Measurements from ENCODE around the gene HOMER3.

HOMER3 gene

DNA sequence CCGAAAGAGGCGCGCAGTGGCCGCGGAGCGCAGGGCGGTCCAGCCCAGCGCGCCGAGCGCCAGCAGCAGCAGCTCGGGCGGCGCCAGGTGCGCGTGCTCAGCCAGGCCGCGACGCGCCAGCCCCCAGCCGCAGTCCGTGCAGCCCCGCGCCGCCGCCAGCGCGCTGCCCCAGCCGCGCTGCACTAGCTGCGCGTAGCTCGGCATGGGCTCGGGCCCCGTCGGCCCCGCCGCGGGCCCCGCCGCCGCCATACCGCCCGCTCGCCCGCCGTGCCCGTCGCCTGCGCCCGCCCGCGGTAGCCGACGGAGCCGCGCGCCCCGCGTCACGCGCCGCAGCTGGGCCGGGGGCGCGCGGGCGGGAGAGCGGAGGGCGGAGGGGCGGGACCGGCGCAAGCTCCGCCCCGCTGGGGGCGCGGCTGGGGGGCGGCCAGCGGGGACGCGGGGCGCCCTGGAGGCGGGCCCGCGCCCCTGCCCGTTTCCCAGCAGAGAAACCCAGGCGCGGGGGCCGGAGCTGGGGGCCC is 45.1 kb downstream of the HOMER3 start, which contains the start of gene CERS1 (continued):
- TF ChIP-seq ARNTL (CRISPR knock-in tag; IDR thresholded peaks at IDR 0.05; ENCODE audit: borderline replicate concordance, low read depth): no peak

DNA sequence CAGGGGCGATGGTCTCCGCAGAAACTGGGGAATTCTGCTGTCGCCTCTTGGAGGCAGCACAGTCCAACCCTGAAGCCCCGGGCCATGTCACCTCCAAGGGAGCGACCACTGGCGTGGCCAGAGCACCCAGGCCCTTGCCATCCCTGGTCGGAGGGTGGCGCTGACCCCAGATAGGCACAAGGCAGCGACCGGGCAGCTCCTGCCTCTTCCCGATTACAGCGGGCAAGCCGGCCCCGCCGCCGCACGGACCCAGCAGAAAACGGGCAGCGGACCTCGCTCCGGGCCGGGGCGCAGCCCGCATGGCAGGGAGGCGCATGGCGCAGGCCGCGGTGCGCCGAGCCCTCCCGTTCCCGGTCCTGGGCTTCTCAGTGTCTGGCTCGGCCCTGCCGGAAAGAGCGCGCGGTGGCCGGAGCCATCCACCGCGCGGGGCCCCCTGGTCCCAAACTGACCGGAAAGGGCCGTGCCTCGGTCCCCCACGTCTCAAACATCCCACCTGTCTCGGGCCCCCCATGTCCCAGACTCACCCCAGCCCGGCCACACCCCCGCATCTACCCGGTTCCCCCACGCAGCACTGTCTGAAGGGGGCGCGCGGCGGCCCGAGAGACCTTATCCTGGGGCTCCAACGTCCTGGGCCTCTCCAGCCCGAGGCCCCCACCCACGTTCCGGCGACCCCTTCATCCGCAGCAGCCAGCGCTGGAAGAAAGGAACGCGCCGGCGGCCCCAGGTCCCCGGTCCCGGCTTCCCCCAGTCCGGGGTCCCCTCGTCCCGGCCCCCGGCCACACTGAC is 45.8 kb downstream of the HOMER3 start:
- ATAC-seq: peak; percentile 73
- peak; percentile 88 for TF ChIP-seq ZNF70 (CRISPR knock-in tag; IDR thresholded peaks at IDR 0.05)
- TF ChIP-seq ARNTL (CRISPR knock-in tag; IDR thresholded peaks at IDR 0.05; ENCODE audit: borderline replicate concordance, low read depth): no peak

DNA sequence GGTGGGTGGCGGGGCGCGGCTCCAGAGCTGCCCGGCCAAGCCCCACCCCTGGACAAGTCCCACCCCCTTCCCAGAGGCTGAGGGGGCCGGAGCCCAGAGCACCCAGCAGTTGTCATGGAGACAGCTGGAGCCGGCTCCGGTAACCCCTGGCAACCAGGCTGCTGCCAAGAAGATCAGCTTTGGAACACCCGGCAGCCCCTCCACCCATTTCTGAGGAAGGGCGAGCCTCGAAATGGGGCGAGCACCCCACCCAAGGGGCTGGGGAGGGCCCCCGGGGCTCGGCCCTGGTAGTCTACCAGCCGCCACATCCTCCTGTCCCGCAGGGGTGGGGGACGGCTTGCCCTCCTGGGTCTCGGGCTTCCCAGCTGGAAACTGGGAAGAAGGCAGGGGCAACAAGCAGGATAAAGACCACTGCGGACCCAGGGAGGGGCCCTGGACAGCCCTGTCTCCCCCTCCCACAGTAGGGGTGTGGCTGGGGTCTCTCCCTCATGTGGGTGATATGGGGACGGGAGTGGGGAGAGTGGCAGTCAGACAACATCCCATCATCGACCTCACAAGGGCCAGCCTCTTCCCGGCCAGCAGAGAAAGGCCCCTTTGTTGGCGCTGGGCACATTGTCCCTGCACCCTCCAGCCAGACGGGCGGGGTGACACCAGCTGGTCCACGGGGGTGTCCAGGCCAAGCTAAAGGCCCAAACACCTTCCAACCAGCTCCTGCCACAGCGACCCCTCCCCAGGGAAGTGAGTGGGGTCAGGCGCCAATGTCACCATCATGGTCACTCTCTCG is 46.6 kb downstream of the HOMER3 start:
- ATAC-seq: peak; percentile 12; the same call in 2 of the 3 replicates
- no peak for TF ChIP-seq ARNTL (CRISPR knock-in tag; IDR thresholded peaks at IDR 0.05; ENCODE audit: borderline replicate concordance, low read depth)
- TF ChIP-seq ZNF8 (CRISPR knock-in tag; IDR thresholded peaks at IDR 0.05): no peak
- TF ChIP-seq, protein P1, sequence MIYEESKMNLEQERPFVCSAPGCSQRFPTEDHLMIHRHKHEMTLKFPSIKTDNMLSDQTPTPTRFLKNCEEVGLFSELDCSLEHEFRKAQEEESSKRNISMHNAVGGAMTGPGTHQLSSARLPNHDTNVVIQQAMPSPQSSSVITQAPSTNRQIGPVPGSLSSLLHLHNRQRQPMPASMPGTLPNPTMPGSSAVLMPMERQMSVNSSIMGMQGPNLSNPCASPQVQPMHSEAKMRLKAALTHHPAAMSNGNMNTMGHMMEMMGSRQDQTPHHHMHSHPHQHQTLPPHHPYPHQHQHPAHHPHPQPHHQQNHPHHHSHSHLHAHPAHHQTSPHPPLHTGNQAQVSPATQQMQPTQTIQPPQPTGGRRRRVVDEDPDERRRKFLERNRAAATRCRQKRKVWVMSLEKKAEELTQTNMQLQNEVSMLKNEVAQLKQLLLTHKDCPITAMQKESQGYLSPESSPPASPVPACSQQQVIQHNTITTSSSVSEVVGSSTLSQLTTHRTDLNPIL (CRISPR knock-in tag; IDR thresholded peaks at IDR 0.05; ENCODE audit: low read depth): no peak
- TF ChIP-seq, protein P2, sequence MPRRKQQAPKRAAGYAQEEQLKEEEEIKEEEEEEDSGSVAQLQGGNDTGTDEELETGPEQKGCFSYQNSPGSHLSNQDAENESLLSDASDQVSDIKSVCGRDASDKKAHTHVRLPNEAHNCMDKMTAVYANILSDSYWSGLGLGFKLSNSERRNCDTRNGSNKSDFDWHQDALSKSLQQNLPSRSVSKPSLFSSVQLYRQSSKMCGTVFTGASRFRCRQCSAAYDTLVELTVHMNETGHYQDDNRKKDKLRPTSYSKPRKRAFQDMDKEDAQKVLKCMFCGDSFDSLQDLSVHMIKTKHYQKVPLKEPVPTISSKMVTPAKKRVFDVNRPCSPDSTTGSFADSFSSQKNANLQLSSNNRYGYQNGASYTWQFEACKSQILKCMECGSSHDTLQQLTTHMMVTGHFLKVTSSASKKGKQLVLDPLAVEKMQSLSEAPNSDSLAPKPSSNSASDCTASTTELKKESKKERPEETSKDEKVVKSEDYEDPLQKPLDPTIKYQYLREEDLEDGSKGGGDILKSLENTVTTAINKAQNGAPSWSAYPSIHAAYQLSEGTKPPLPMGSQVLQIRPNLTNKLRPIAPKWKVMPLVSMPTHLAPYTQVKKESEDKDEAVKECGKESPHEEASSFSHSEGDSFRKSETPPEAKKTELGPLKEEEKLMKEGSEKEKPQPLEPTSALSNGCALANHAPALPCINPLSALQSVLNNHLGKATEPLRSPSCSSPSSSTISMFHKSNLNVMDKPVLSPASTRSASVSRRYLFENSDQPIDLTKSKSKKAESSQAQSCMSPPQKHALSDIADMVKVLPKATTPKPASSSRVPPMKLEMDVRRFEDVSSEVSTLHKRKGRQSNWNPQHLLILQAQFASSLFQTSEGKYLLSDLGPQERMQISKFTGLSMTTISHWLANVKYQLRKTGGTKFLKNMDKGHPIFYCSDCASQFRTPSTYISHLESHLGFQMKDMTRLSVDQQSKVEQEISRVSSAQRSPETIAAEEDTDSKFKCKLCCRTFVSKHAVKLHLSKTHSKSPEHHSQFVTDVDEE (CRISPR knock-in tag; IDR thresholded peaks at IDR 0.05): no peak
- TF ChIP-seq, protein P3, sequence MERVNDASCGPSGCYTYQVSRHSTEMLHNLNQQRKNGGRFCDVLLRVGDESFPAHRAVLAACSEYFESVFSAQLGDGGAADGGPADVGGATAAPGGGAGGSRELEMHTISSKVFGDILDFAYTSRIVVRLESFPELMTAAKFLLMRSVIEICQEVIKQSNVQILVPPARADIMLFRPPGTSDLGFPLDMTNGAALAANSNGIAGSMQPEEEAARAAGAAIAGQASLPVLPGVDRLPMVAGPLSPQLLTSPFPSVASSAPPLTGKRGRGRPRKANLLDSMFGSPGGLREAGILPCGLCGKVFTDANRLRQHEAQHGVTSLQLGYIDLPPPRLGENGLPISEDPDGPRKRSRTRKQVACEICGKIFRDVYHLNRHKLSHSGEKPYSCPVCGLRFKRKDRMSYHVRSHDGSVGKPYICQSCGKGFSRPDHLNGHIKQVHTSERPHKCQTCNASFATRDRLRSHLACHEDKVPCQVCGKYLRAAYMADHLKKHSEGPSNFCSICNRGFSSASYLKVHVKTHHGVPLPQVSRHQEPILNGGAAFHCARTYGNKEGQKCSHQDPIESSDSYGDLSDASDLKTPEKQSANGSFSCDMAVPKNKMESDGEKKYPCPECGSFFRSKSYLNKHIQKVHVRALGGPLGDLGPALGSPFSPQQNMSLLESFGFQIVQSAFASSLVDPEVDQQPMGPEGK (CRISPR knock-in tag; IDR thresholded peaks at IDR 0.05; ENCODE audit: borderline replicate concordance): no peak
- TF ChIP-seq, protein P4, sequence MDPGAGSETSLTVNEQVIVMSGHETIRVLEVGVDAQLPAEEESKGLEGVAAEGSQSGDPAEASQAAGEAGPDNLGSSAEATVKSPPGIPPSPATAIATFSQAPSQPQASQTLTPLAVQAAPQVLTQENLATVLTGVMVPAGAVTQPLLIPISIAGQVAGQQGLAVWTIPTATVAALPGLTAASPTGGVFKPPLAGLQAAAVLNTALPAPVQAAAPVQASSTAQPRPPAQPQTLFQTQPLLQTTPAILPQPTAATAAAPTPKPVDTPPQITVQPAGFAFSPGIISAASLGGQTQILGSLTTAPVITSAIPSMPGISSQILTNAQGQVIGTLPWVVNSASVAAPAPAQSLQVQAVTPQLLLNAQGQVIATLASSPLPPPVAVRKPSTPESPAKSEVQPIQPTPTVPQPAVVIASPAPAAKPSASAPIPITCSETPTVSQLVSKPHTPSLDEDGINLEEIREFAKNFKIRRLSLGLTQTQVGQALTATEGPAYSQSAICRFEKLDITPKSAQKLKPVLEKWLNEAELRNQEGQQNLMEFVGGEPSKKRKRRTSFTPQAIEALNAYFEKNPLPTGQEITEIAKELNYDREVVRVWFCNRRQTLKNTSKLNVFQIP (CRISPR knock-in tag; IDR thresholded peaks at IDR 0.05; ENCODE audit: borderline replicate concordance, low read depth): no peak
- no peak for TF ChIP-seq RARB (CRISPR knock-in tag; IDR thresholded peaks at IDR 0.05)

DNA sequence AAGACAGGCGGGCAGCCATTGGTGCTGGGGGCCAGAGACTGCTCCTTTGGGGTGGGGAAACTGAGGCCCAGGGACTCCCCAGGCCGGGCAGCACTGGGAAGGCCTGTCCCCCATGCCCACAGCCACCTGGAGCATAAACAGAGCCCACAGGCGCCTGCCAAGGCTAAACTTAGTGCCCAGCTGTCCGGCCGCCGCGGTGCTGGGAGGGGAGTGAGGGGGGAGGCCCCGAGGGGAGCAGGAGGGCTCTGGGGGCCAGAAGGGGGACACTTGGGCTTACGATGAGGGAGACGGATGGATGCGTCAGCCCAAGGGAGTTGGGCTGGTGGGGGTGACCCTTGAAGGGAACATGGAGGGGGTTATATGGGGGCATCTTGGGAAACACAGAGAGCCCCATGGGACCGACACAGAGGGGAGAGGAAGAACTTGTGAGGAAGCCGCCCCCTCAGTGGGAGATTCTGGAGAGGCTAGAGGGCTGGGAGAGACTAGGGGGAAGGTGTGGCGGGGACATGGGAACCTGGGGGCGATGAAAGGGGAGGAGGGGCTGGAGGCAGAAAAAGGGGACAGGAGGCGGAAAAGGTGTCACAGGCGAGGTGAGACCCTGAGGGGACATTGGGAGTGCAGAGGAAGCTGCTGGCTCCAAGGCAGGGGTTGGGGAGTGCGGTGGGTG is 47.3 kb downstream of the HOMER3 start:
- no peak for TF ChIP-seq ISL1 (CRISPR knock-in tag; IDR thresholded peaks at IDR 0.05)
- TF ChIP-seq ZFP30 (CRISPR knock-in tag; IDR thresholded peaks at IDR 0.05): no peak
- no peak for TF ChIP-seq ARNTL (CRISPR knock-in tag; IDR thresholded peaks at IDR 0.05; ENCODE audit: borderline replicate concordance, low read depth)
- ATAC-seq: no peak

DNA sequence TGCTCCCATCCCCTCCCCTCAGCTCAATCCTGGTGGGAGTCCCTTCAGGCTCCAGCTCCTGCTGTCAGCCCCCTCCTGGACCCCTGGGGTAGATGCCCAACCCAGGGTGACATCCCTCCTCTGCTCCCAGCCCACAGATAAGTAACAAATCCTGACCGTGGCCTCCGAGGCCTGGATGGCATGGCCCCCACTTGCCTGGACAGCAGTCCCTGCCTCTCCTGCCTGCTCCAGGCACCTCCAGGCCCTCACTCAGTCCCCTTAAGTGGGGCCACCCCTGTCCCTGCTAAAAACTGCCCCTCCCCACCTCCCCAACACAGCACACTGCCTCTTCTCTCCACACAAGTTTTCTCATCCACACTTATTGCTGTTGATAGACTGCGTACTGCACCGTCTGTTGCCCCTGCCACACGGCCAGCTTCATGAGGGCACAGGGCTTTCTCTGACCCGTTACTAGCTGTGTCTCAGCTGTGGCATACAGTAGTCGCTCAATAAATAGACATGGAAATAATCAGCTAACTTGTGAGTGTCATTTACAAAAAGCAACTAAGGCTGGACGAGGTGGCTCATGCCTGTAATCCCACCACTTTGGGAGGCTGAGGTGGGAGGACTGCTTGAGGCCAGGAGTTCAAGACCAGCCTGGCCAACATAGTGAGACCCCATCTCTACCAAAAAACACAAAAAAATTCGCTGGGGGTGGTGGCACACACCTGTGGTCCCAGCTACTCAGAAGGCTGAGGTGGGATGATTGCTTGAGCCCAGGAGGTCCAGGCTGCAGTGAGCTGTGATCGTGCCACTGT is 50.9 kb downstream of the HOMER3 start:
- no peak for ATAC-seq
- TF ChIP-seq TCF4 (CRISPR knock-in tag; IDR thresholded peaks at IDR 0.05; ENCODE audit: borderline replicate concordance): no peak
- TF ChIP-seq, protein P5, sequence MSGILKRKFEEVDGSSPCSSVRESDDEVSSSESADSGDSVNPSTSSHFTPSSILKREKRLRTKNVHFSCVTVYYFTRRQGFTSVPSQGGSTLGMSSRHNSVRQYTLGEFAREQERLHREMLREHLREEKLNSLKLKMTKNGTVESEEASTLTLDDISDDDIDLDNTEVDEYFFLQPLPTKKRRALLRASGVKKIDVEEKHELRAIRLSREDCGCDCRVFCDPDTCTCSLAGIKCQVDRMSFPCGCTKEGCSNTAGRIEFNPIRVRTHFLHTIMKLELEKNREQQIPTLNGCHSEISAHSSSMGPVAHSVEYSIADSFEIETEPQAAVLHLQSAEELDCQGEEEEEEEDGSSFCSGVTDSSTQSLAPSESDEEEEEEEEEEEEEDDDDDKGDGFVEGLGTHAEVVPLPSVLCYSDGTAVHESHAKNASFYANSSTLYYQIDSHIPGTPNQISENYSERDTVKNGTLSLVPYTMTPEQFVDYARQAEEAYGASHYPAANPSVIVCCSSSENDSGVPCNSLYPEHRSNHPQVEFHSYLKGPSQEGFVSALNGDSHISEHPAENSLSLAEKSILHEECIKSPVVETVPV (CRISPR knock-in tag; IDR thresholded peaks at IDR 0.05): no peak
- TF ChIP-seq RARB (CRISPR knock-in tag; IDR thresholded peaks at IDR 0.05): no peak
- TF ChIP-seq ZC3H10 (CRISPR knock-in tag; IDR thresholded peaks at IDR 0.05): no peak
- TF ChIP-seq ESRRG (CRISPR knock-in tag; IDR thresholded peaks at IDR 0.05): no peak
- TF ChIP-seq, protein P2 (CRISPR knock-in tag; IDR thresholded peaks at IDR 0.05): no peak
- TF ChIP-seq BACH2 (CRISPR knock-in tag; IDR thresholded peaks at IDR 0.05; ENCODE audit: borderline replicate concordance): no peak
- no peak for TF ChIP-seq TOX (CRISPR knock-in tag; IDR thresholded peaks at IDR 0.05; ENCODE audit: borderline replicate concordance)
- TF ChIP-seq ARNTL (CRISPR knock-in tag; IDR thresholded peaks at IDR 0.05; ENCODE audit: borderline replicate concordance, low read depth): no peak
- no peak for TF ChIP-seq ZNF70 (CRISPR knock-in tag; IDR thresholded peaks at IDR 0.05)

Measured in SK-N-SH treated with all-trans-retinoic acid at 6 μM for 48 hours (cell line).